Choroid plexus epithelial cell (primary cell): Measurements from ENCODE around the gene CYGB.
A peak's percentile ranks its signal among the peaks of the same experiment; 100 is the strongest.

Experiments
- DNase-seq: peaks from one replicate; pipeline ENCODE4 v3.0.0-alpha.2; 2010; ENCODE audit warnings: low read depth
- H3K4me3 ChIP-seq: 2 replicates; pipeline ENCODE4 v1.5.1; 2011; ENCODE audit warnings: low read depth, mild to moderate bottlenecking, control low read depth, low read length, moderate library complexity
- TF ChIP-seq, protein P1 (sequence below): conservative IDR thresholded peaks from 2 replicates; pipeline ENCODE4 v1.5.1; 2011; ENCODE audit warnings: low read depth, mild to moderate bottlenecking, control low read depth, inconsistent platforms, low read length, moderate library complexity

Gene CYGB

DNA sequence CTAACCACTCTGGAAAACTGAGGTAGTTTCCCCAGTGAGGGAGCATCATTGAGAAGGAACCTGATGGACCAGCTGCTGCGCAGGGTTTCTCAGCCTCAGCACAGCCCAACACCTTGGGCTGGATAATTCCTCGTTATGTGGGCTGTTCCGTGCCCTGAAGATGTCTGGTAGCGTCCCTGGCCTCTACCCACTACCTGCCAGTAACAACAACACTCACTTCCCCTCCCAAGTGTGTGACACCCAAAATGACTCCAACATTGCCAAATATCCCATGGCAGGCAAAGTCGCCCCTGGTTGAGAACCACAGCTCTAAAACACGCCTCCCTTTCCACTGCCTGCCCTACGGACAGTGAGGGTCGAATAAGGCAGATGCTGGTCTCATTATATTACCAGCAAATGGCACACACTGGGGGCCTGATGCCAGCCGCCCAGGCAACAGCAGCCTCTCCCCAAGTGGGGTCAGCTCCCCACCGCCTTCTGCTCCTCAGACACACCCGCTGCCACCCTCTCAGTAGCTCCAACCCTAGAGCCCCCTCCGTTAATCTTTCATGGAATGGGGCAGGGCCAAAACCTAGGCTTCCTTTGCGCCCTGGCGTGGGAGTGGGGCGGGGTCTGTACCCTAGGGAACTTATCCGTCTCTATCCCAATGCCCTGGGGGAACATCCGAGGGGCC, 37.3 kb downstream of the CYGB start:
- H3K4me3 ChIP-seq, result peak overlapping the region; percentile 72
- no peak for DNase-seq
- TF ChIP-seq, protein P1, sequence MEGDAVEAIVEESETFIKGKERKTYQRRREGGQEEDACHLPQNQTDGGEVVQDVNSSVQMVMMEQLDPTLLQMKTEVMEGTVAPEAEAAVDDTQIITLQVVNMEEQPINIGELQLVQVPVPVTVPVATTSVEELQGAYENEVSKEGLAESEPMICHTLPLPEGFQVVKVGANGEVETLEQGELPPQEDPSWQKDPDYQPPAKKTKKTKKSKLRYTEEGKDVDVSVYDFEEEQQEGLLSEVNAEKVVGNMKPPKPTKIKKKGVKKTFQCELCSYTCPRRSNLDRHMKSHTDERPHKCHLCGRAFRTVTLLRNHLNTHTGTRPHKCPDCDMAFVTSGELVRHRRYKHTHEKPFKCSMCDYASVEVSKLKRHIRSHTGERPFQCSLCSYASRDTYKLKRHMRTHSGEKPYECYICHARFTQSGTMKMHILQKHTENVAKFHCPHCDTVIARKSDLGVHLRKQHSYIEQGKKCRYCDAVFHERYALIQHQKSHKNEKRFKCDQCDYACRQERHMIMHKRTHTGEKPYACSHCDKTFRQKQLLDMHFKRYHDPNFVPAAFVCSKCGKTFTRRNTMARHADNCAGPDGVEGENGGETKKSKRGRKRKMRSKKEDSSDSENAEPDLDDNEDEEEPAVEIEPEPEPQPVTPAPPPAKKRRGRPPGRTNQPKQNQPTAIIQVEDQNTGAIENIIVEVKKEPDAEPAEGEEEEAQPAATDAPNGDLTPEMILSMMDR, result no peak

DNA sequence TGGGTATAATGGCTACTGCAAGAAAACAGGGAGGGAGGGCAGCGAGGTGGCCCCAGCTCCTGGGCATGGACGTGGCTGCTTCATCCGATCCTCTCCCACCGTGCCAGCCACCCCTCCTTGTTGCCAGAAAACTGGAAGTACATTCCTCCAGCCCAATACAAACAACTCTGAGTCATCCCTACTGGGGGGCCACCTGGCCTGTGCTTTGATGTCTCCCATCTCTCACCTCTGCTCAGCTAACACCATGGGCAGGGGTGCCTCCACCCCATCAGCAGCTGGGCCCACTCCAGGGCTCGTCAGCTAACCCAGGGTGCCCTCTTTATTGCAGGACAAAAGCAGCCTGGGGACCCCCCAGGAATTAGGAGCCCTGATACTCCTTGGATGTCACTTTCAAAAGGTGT, 38.2 kb downstream of the CYGB start:
- peak overlapping the region; percentile 11 for H3K4me3 ChIP-seq
- no peak for DNase-seq
- TF ChIP-seq, protein P1, result no peak

DNA sequence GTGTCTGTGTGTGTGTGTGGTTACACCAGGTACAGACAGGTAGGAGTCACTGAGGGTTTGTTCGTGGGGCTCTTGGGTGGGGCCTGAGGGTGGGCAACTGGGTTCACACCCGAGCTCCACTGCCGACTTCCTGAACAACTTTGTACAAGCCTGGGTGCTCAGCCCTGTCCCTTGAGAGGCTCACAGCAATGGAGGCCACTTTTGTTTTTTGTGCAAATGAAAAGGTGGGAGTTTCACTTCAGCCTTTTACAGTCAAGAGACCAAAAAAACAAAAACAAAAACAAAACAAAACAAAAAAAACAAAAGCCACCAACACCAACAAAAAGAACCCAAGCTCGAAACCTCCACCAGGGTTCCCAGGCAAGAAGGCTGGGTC, 38.6 kb downstream of the CYGB start:
- TF ChIP-seq, protein P1, result no peak
- no peak for DNase-seq
- H3K4me3 ChIP-seq, result no peak overlapping the region

DNA sequence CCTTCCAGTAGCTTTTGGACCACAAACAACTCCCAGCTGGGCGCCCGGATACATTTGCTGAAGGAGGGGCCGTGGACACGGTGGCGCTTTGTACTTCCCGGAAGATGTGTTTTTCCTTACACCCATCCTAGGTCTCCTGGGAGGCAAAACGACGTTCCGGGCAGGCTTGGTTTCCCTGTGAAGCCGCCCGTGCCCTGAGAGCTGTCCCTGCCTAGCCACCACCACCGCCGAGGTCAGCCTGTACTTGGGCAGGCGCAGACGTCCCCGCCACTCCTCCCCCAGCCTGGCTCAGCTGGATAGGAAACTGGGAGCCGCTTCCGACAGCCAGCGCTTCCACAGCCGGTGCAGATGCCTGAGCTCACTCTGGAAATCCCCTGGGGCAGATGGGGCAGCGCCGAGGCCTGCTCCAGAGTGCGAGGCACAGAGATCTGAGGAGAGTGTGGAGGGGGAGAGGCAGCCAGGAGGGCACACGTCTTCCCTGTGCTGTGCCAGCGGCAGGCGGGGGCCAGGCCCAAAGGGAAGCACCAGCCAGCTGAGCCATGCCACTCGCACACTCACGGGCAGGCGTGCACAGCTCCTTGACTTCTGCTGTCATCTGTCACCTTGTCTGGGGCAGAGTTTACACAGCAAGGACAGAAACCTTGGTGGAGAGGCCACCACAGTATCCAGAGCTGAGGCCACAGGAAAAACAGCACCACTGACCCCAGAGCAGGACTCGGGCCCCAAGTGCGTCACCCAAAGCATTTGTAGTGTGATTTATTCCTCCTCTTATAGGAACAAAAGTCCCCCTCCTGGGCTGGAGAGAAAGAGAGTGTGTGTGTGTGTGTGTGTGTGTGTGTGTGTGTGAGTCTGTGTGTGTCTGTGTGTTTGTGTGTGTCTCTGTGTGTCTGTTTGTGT, 39.3 kb downstream of the CYGB start:
- TF ChIP-seq, protein P1, result no peak
- H3K4me3 ChIP-seq, result peak overlapping the region; percentile 37
- peak; percentile 90 for DNase-seq

DNA sequence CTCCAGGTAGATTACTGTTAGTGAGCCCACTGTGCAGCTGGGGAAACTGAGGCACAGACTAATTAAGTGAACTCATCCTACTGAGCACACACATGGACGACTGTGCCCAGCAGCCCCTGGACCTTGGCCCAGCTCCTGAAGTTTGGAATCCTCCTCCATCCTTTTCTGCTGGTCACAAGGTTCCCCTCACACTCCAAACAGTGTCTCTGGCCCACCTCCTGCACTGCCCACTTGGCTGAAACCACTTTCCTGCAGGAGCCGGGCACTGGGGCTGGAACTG, 39.9 kb downstream of the CYGB start:
- H3K4me3 ChIP-seq, result peak overlapping the region; percentile 37
- no peak for DNase-seq
- TF ChIP-seq, protein P1, result no peak

DNA sequence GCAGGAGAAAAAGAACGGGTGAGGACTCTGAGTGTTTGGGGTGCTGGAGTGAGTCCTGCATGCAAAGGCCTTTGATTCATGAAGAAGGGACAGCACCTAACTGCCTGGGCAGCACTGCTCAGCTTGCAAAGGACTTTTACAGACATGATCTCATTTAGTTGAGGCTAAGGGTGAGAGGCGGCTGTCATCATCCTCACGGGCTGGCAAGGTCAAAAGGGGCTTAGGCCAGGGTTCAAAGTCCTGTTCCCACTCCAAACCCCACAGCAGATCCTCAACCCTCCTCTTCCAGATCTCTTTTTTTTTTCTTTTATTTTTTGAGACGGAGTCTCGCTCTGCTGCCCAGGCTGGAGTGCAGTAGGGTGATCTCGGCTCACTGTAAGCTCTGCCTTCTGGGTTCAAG, 41.0 kb downstream of the CYGB start:
- H3K4me3 ChIP-seq, result no peak overlapping the region
- DNase-seq, result no peak
- TF ChIP-seq, protein P1, result no peak
